ENCODE data around the gene SMARCA2.

The SMARCA2 gene

DNA sequence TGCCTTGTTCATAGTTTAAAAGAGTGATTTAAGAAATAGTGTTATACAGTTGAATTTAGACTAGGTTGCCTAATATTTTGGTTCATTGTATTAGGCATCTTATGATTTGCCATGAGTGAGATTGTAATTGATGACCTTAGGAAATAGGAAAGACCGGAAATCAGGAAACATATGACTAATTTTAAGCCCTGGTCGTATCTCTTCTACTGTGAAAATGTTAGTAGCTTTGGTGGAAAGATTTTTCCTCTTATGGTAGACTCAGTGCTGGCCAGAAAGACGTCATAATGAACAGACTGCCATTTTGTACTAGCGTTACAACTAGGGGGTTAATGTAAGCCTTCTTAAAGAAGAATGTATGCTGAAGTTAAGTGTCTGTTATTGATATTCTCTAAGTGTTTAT is 21.7 kb downstream of the SMARCA2 start:
- H3K27me3 ChIP-seq (replicated peaks) = no peaks in the 10 kb centered on the region
- no peak for DNase-seq
- in situ Hi-C loops (cut with HindIII; ENCODE audit: low pct_ligation_motif_present, low sequenced_read_pairs) = no loop called here
- H3K4me3 ChIP-seq (ENCODE audit: low read depth, low read length) = no peak overlapping the region
- peaks cover 12% of the 10 kb centered on the region for H3K36me3 ChIP-seq (replicated peaks)
- no peak overlapping the region for H3K27ac ChIP-seq
- TF ChIP-seq, protein P1, sequence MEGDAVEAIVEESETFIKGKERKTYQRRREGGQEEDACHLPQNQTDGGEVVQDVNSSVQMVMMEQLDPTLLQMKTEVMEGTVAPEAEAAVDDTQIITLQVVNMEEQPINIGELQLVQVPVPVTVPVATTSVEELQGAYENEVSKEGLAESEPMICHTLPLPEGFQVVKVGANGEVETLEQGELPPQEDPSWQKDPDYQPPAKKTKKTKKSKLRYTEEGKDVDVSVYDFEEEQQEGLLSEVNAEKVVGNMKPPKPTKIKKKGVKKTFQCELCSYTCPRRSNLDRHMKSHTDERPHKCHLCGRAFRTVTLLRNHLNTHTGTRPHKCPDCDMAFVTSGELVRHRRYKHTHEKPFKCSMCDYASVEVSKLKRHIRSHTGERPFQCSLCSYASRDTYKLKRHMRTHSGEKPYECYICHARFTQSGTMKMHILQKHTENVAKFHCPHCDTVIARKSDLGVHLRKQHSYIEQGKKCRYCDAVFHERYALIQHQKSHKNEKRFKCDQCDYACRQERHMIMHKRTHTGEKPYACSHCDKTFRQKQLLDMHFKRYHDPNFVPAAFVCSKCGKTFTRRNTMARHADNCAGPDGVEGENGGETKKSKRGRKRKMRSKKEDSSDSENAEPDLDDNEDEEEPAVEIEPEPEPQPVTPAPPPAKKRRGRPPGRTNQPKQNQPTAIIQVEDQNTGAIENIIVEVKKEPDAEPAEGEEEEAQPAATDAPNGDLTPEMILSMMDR (IDR thresholded peaks at IDR 0.05; ENCODE audit: low read depth, low read length, missing control alignments) = no peak

DNA sequence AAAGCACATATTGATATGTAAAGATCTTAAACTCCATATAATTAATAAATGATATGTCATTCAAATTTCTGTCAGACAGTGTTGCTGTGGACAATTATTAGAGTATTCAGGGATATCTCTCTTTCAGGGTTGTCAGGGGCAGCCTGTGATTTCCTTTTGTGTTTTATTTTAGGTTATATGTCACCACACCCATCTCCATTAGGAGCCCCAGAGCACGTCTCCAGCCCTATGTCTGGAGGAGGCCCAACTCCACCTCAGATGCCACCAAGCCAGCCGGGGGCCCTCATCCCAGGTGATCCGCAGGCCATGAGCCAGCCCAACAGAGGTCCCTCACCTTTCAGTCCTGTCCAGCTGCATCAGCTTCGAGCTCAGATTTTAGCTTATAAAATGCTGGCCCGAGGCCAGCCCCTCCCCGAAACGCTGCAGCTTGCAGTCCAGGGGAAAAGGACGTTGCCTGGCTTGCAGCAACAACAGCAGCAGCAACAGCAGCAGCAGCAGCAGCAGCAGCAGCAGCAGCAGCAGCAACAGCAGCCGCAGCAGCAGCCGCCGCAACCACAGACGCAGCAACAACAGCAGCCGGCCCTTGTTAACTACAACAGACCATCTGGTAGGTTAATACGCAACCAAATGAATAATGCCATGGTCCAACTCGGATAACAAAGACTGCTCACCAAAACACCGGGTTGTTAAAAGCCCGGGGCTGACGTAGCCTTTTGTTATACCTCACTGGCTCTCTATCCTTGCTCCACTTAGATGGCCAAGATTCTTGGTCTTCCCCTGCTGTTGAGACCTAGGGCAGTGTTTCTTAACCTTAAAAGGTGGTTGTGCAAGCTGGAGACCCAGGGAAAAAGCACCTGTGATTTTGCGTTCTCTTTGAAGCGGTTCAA is 24.4 kb downstream of the SMARCA2 start:
- H3K36me3 ChIP-seq (replicated peaks) = peaks cover 12% of the 10 kb centered on the region

DNA sequence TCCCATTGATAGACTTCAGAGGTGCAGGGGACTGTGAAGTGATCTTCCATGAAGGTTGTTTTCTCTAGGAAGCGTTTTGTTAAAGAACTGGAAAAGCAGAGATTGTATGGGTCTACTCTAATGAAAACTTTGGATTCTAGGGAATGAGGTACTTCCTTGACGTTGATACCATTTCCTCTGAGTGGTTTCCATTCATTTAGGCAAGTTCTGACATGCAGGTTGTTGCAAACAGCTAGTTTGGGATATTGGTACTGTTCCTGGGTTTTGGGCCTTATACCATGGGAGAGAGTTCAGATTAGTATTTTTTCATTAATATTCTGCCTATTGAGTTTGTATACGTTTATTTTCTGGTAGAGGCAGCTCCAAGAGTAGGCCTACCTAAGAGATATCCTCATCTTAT is 25.7 kb downstream of the SMARCA2 start:
- in situ Hi-C loops (cut with HindIII; ENCODE audit: low pct_ligation_motif_present, low sequenced_read_pairs) = no loop called here
- Histone ChIP-seq H3K36me3 (replicated peaks) (peaks cover 12% of the 10 kb centered on the region), H3K4me3 (ENCODE audit: low read depth, low read length) (no peak overlapping the region), H3K27me3 (replicated peaks) (no peaks in the 10 kb centered on the region), H3K27ac (no peak overlapping the region)
- no peak for DNase-seq
- TF ChIP-seq, protein P1 (IDR thresholded peaks at IDR 0.05; ENCODE audit: low read depth, low read length, missing control alignments) = no peak

More for the DNA sequence above, 24.4 kb downstream of the SMARCA2 start:
- TF ChIP-seq, protein P1 (IDR thresholded peaks at IDR 0.05; ENCODE audit: low read depth, low read length, missing control alignments) = no peak
- DNase-seq = no peak
- no peak overlapping the region for H3K27ac ChIP-seq
- H3K27me3 ChIP-seq (replicated peaks) = no peaks in the 10 kb centered on the region
- in situ Hi-C loops (cut with HindIII; ENCODE audit: low pct_ligation_motif_present, low sequenced_read_pairs) = no loop called here
- no peak overlapping the region for H3K4me3 ChIP-seq (ENCODE audit: low read depth, low read length)

DNA sequence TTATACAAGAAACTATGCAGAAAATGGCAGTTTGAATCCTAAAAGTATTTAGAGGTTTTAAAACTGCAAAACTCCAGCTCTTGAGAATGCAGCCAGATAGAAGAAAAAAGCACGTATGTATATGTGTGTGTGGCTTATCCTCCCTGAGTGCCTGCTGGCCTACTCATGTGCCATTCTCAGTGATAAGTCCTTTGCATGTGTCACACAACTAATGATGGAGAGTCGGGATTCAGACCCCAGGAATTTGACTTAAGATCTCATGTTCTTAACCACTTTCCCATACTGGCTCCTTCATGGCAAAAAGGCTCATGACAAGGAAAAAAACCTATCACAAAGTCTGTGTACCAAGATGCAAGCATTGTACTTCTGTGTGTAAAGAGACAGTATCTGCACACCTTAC is 26.6 kb downstream of the SMARCA2 start:
- DNase-seq = no peak
- in situ Hi-C loops (cut with HindIII; ENCODE audit: low pct_ligation_motif_present, low sequenced_read_pairs) = no loop called here
- Histone ChIP-seq H3K4me3 (ENCODE audit: low read depth, low read length) (no peak overlapping the region), H3K27me3 (replicated peaks) (no peaks in the 10 kb centered on the region), H3K36me3 (replicated peaks) (peaks cover 12% of the 10 kb centered on the region), H3K27ac (no peak overlapping the region)
- TF ChIP-seq, protein P1 (IDR thresholded peaks at IDR 0.05; ENCODE audit: low read depth, low read length, missing control alignments) = no peak

DNA sequence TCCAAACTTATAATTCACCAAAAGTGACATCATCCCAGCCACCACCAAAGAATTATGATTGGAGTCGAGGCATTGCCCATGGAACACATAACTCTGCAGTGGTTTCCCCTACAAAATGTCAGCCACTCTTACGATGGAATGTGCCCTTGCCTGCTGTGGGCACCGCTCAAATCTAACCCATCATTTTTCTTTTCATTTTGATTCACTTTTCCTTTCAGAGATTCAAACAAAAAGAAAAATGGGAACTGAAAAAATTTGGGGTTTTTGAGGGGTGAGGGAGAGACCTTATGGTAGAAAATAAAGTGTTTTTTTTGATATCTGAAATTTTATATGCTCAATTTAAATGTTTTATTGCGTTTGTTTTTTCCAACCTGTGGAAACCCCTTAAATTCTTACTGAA is 28.1 kb downstream of the SMARCA2 start:
- DNase-seq = no peak
- in situ Hi-C loops (cut with HindIII; ENCODE audit: low pct_ligation_motif_present, low sequenced_read_pairs) = no loop called here

More for the DNA sequence above, 28.1 kb downstream of the SMARCA2 start:
- TF ChIP-seq, protein P1 (IDR thresholded peaks at IDR 0.05; ENCODE audit: low read depth, low read length, missing control alignments) = no peak
- no peak overlapping the region for H3K4me3 ChIP-seq (ENCODE audit: low read depth, low read length)
- H3K27ac ChIP-seq = no peak overlapping the region
- H3K36me3 ChIP-seq (replicated peaks) = peaks cover 12% of the 10 kb centered on the region
- no peaks in the 10 kb centered on the region for H3K27me3 ChIP-seq (replicated peaks)

Measured in brain microvascular endothelial cell (primary cell).